Nephron progenitor cell (in vitro differentiated cells): ENCODE data around the gene ADAM29.
"Not testable (repeated sequence)": the region's sequence is repeated elsewhere in the genome, so short reads cannot be mapped to it uniquely, and the experiment has no call there.

Experiments
- DNase-seq: peaks from one replicate; pipeline ENCODE4 v3.0.0; 2021
- H3K27ac Mint-ChIP-seq: 2 replicates; pipeline ENCODE4 v1.8.0; 2021; ENCODE audit warnings: mild to moderate bottlenecking, moderate library complexity, mixed read lengths
- H3K27me3 Mint-ChIP-seq: 2 replicates; pipeline ENCODE4 v1.8.0; 2021; ENCODE audit warnings: mild to moderate bottlenecking, low read depth, mixed read lengths; ENCODE audit not compliant: poor library complexity
- H3K36me3 Mint-ChIP-seq: 2 replicates; pipeline ENCODE4 v1.8.0; 2021; ENCODE audit warnings: low read depth, mixed read lengths
- H3K4me1 Mint-ChIP-seq: 2 replicates; pipeline ENCODE4 v1.8.0; 2021; ENCODE audit warnings: mixed read lengths
- H3K4me3 Mint-ChIP-seq: 2 replicates; pipeline ENCODE4 v1.8.0; 2021; ENCODE audit warnings: mild to moderate bottlenecking, moderate library complexity, mixed read lengths
- H3K9me3 Mint-ChIP-seq: 2 replicates; pipeline ENCODE4 v1.8.0; 2021; ENCODE audit warnings: mild to moderate bottlenecking, moderate library complexity, mixed read lengths
- TF ChIP-seq, protein P1 (sequence below): fragments of 200-600 bp; sonication (generic); IDR thresholded peaks from 2 replicates; pipeline ENCODE4 v1.5.0; 2021; ENCODE audit warnings: antibody characterized with exemption

ADAM29 gene

GRCh38 chr4:174996079-174996478 is 77.9 kb downstream of the ADAM29 start:
- TF ChIP-seq, protein P1, sequence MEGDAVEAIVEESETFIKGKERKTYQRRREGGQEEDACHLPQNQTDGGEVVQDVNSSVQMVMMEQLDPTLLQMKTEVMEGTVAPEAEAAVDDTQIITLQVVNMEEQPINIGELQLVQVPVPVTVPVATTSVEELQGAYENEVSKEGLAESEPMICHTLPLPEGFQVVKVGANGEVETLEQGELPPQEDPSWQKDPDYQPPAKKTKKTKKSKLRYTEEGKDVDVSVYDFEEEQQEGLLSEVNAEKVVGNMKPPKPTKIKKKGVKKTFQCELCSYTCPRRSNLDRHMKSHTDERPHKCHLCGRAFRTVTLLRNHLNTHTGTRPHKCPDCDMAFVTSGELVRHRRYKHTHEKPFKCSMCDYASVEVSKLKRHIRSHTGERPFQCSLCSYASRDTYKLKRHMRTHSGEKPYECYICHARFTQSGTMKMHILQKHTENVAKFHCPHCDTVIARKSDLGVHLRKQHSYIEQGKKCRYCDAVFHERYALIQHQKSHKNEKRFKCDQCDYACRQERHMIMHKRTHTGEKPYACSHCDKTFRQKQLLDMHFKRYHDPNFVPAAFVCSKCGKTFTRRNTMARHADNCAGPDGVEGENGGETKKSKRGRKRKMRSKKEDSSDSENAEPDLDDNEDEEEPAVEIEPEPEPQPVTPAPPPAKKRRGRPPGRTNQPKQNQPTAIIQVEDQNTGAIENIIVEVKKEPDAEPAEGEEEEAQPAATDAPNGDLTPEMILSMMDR = no peak
- H3K27ac Mint-ChIP-seq = no peak overlapping the region
- H3K36me3 Mint-ChIP-seq = no peaks in the 10 kb centered on the region
- no peaks in the 10 kb centered on the region for H3K4me1 Mint-ChIP-seq
- no peak for DNase-seq
- no peak overlapping the region for H3K4me3 Mint-ChIP-seq
- H3K9me3 Mint-ChIP-seq = peaks cover 3% of the 10 kb centered on the region
- no peaks in the 10 kb centered on the region for H3K27me3 Mint-ChIP-seq

- no peaks in the 10 kb centered on the region for H3K27me3 Mint-ChIP-seq
- DNase-seq = no peak
- H3K4me1 Mint-ChIP-seq = no peaks in the 10 kb centered on the region
- H3K4me3 Mint-ChIP-seq = no peak overlapping the region
- TF ChIP-seq, protein P1 = no peak
- no peak overlapping the region for H3K27ac Mint-ChIP-seq
- H3K36me3 Mint-ChIP-seq = no peaks in the 10 kb centered on the region
- H3K9me3 Mint-ChIP-seq = no peaks in the 10 kb centered on the region
Observed at GRCh38 chr4:174999407-174999806, 81.2 kb downstream of the ADAM29 start.

DNA sequence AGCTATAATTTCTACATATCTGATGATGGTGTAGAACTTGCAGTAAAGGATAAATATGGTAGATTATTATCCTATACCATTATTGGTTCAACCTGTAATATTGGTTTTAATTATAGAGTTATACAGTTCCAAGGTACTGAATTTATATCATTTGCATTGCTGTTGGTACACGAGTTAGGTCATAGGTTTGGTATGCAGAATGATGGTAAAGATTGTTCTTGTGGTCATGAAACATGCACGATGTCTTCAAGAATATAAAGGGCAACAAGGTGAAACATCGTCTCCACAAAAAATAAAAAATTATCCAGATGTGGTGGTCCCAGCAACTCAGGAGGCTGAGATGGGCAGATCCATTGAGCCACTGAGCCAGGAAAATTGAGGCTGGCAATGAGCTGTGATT is 99.6 kb downstream of the ADAM29 start:
- Mint-ChIP-seq H3K36me3 (peaks cover 5% of the 10 kb centered on the region), H3K4me1 (no peaks in the 10 kb centered on the region), H3K4me3 (no peak overlapping the region), H3K27ac (no peak overlapping the region), H3K27me3 (peaks cover 3% of the 10 kb centered on the region), H3K9me3 (peaks cover 19% of the 10 kb centered on the region)
- DNase-seq = no peak
- TF ChIP-seq, protein P1 = no peak

- peaks cover 19% of the 10 kb centered on the region for H3K9me3 Mint-ChIP-seq
- DNase-seq, H3K27me3 Mint-ChIP-seq, H3K4me1 Mint-ChIP-seq, H3K4me3 Mint-ChIP-seq, H3K27ac Mint-ChIP-seq, H3K36me3 Mint-ChIP-seq: not testable (repeated sequence)
Observed at GRCh38 chr4:175019447-175019846, 101.3 kb downstream of the ADAM29 start.
